ENCODE results near the gene BANP.
"Not testable (repeated sequence)": the region's sequence is repeated elsewhere in the genome, so short reads cannot be mapped to it uniquely, and the experiment has no call there.

Gene BANP

GRCh38 chr16:87995644-87996043, 44.4 kb downstream of the BANP start:
- no peak for TF ChIP-seq CTCF (IDR thresholded peaks at IDR 0.05; ENCODE audit: low read depth, low read length)
- DNase-seq (ENCODE audit: extremely low read depth, low read depth), result no peak

GRCh38 chr16:87996962-87997880, 46.0 kb downstream of the BANP start:
- no peak for TF ChIP-seq CTCF (IDR thresholded peaks at IDR 0.05; ENCODE audit: low read depth, low read length)
- no peak for DNase-seq (ENCODE audit: extremely low read depth, low read depth)

- not testable (repeated sequence) for DNase-seq (ENCODE audit: extremely low read depth, low read depth)
Observed at GRCh38 chr16:87998184-87998793, 47.1 kb downstream of the BANP start.

GRCh38 chr16:87998992-87999391, 47.8 kb downstream of the BANP start:
- not testable (repeated sequence) for DNase-seq (ENCODE audit: extremely low read depth, low read depth)

GRCh38 chr16:88002211-88002610, 51.0 kb downstream of the BANP start:
- no peak for TF ChIP-seq CTCF (IDR thresholded peaks at IDR 0.05; ENCODE audit: low read depth, low read length)
- DNase-seq (ENCODE audit: extremely low read depth, low read depth), result no peak

GRCh38 chr16:88002749-88003148, 51.5 kb downstream of the BANP start:
- no peak for DNase-seq (ENCODE audit: extremely low read depth, low read depth)
- TF ChIP-seq CTCF (IDR thresholded peaks at IDR 0.05; ENCODE audit: low read depth, low read length), result no peak

GRCh38 chr16:88003316-88003715, 52.1 kb downstream of the BANP start:
- DNase-seq (ENCODE audit: extremely low read depth, low read depth), result no peak
- TF ChIP-seq CTCF (IDR thresholded peaks at IDR 0.05; ENCODE audit: low read depth, low read length), result no peak

GRCh38 chr16:88003736-88004135, 52.5 kb downstream of the BANP start:
- no peak for TF ChIP-seq CTCF (IDR thresholded peaks at IDR 0.05; ENCODE audit: low read depth, low read length)

More at GRCh38 chr16:88003736-88004135, 52.5 kb downstream of the BANP start:
- DNase-seq (ENCODE audit: extremely low read depth, low read depth), result no peak

Data from AG09319 (cell line).